SH-SY5Y (cell line): ENCODE data around the gene CUL1.

Source experiments
- GATA2 ChIP-seq: IDR thresholded peaks from 2 replicates; pipeline ENCODE4 v1.6.1; 2011; ENCODE audit warnings: mild to moderate bottlenecking, low read depth, low read length
- GATA3 ChIP-seq: IDR thresholded peaks from 2 replicates; pipeline ENCODE4 v1.6.1; 2011; ENCODE audit warnings: low read depth, mild to moderate bottlenecking, low read length, moderate library complexity

GRCh38 chr7:148670807-148671206, 27.9 kb upstream of the CUL1 start:
- TF ChIP-seq GATA2 (no peak), GATA3 (no peak)
